GM12878 (cell line): Measurements from ENCODE around the gene IER2.

ENCODE experiments used
- ATF7 ChIP-seq: fragments of 450-650 bp; IDR thresholded peaks from 2 replicates; pipeline ENCODE4 v1.6.1; 2016; ENCODE audit warnings: low read depth, mild to moderate bottlenecking
- CHD4 ChIP-seq: fragments of 200-600 bp; sonication (generic); IDR thresholded peaks from 2 replicates; pipeline ENCODE4 v1.6.1; 2016; ENCODE audit warnings: mild to moderate bottlenecking
- EZH2 ChIP-seq: IDR thresholded peaks from 2 replicates; pipeline ENCODE4 v1.6.1; 2012; ENCODE audit warnings: low read depth, mild to moderate bottlenecking, control low read depth, inconsistent platforms, low read length, borderline replicate concordance; ENCODE audit not compliant: control insufficient read depth
- FOS ChIP-seq: IDR thresholded peaks from 3 replicates; pipeline ENCODE4 v1.6.1; 2011; ENCODE audit warnings: borderline replicate concordance; ENCODE audit not compliant: insufficient read length; ENCODE audit errors: extremely low read depth
- FOXM1 ChIP-seq: IDR thresholded peaks from 2 replicates; pipeline ENCODE4 v1.6.1; 2012; ENCODE audit warnings: low read depth, mild to moderate bottlenecking, inconsistent platforms, low read length, moderate library complexity
- KAT2A ChIP-seq: conservative IDR thresholded peaks from 2 replicates; pipeline ENCODE4 v1.6.1; 2011; ENCODE audit warnings: low read depth, low read length; ENCODE audit not compliant: control insufficient read depth
- MYC ChIP-seq: IDR thresholded peaks from 2 replicates; pipeline ENCODE4 v1.6.1; 2011; ENCODE audit warnings: mild to moderate bottlenecking, low read length, moderate library complexity, inconsistent platforms; ENCODE audit not compliant: insufficient read depth, insufficient replicate concordance, insufficient read length, severe bottlenecking
- NR2C1 ChIP-seq: fragments of 450-650 bp; IDR thresholded peaks from 2 replicates; pipeline ENCODE4 v1.6.1; 2017; ENCODE audit warnings: antibody characterized with exemption, mild to moderate bottlenecking, moderate library complexity
- ZNF274 ChIP-seq: IDR thresholded peaks from one replicate; pipeline ENCODE4 v1.8.0; 2011; ENCODE audit not compliant: insufficient read length, insufficient read depth
- TF ChIP-seq, protein P1 (sequence below): IDR thresholded peaks from 2 replicates; pipeline ENCODE4 v1.6.1; 2012; ENCODE audit warnings: low read depth, low read length, improper control_type of control experiment

DNA sequence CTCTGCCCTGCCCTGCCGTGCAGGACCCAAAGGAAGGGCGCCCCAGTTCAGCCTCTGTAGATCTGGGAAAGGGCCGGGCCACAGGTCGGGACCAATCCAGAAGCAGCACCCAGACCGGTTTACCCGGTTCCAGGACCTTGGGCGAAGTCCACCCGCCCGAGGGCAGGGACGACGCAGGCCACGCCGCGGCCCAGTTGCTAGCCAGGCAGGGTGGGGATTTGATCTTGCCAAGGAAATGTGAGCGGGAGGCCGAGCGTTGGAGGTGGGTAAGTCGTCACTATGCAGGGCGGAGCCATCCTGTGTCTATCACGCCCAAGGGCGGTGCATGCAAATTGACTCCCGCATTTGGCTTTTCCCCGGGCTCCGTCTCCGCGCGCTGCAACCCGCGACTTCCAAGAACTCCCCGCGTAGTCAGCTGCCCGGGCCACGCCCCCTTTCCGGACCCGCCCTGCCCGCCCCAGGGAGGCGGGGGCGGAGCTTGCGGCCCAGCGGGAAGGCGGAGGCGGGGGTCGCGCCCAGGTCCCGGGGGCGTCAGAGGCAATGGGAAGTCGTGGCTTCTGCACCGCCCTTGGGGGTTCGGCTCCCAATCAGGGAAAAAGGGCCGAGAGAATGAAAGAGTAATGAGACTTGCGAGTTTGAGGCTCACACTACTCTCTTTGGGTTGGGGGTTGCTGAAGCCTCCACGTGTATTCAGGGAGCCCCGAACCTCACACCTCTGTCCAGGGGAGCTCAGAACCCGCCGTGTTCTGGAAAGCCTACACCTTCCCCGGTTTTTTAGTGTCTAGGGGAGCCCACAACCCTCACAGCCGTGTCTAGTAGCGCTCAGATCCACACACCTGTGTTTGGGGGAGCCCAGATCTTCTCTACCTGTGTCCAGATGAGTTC is 12.8 kb downstream of the IER2 start:
- TF ChIP-seq CHD4 (no peak), ATF7 (no peak), ZNF274 (no peak), KAT2A (no peak), FOS (no peak), FOXM1 (no peak), EZH2 (no peak), MYC (no peak), NR2C1 (no peak)
- TF ChIP-seq, protein P1, sequence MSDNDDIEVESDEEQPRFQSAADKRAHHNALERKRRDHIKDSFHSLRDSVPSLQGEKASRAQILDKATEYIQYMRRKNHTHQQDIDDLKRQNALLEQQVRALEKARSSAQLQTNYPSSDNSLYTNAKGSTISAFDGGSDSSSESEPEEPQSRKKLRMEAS: no peak
